ENCODE measurements around the gene LMF1.

DNA sequence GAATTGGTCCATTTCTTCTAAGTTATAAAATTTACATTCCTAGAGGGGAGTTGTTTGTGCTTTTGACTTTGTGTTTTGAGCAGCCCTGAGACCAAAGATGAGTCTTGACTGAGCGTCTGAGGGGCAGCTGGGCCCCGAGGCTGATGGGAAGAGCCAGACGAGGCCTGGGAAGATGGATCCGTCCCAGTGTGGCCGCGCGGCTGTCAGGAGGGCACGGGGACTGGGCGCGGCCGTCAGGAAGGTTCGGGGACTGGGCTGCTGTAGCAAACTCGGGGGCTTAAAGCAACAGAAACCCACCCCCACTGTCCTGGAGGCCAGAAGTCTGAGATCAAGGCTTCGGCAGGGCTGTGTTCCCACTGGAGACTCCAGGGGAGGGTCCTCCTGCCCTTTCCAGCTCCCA is 132.0 kb downstream of the LMF1 start:
- TF ChIP-seq ZNF274 (IDR thresholded peaks at IDR 0.05; ENCODE audit: low read depth, low read length), result no peak
- no peak for TF ChIP-seq YY1 (IDR thresholded peaks at IDR 0.05; ENCODE audit: insufficient read depth, insufficient read length)
